ENCODE measurements around the gene GATM.

The GATM gene

GRCh38 chr15:45378149-45378912 lies at the start of gene GATM:
GATM (minus strand) TSS chr15:45378544; CDS start chr15:45378453, 91 bp downstream.
- in situ Hi-C loops (cut with MboI; ENCODE audit: low sequenced_read_pairs): no loop called here

DNA sequence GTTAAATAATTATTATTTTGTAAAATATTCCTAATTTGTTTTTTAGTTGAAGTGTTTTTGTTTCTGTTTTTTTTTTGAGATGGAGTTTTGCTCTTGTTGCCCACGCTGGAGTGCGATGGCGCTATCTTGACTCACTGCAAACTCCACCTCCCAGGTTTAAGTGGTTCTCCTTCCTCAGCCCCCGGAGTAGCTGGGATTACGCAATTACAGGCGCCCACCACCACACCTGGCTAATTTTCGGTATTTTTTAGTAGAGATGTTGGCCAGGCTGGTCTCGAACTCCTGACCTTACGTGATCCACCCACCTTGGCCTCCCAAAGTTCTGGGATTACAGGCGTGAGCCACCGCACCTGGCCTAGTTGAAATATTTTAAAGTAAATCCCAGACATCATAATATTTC lies 48.7 kb upstream of the GATM start:
- in situ Hi-C loops (cut with MboI; ENCODE audit: low sequenced_read_pairs): no loop called here

DNA sequence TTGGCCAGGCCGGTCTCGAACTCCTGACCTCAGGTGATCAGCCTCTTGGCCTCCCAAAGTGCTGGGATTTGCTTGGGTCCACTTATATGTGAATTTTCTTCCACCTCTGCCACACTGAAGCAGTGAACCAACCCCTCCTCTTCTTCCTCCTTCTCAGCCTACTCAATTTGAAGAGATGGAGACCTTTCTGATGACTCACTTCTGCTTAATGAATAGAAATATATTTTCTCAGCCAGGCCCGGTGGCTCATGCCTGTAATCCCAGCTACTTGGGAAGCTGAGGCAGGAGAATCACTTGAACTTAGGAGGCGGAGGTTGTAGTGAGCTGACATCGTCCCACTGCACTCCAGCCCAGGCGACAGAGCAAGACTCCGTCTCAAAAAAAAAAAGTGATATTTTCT lies 46.8 kb upstream of the GATM start:
- in situ Hi-C loops (cut with MboI; ENCODE audit: low sequenced_read_pairs): no loop called here

- in situ Hi-C loops (cut with MboI; ENCODE audit: low sequenced_read_pairs): no loop called here
Observed at GRCh38 chr15:45424429-45424828, 46.1 kb upstream of the GATM start.

DNA sequence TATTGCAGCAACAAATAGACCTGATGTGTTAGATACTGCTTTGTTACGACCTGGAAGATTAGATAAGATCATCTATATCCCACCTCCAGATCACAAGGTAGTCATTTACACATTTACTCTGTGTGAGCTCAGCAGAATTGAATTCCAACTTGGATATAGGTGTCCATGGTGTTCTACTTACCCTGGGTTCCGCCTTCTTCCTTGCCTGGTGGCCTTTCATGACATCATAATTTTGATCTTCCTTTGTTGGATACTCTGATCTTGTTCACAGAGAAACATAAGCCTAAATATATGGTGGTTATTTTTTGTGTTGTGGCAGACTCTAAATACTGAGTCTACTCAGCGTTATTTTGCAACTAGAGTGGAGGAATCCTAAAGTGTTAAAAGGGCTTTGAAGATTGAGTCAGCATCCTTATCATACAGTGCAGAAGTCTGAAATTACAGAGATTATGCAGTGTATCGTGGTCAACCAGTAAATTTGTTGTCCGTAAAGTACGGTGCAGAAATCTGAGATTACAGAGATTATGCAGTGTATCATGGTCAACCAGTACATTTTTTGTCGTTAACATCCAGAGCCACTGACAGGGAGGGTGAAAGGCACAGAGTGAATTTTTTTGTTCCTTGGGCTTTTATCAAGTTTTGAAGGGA lies 39.1 kb upstream of the GATM start:
- in situ Hi-C loops (cut with MboI; ENCODE audit: low sequenced_read_pairs): no loop called here

DNA sequence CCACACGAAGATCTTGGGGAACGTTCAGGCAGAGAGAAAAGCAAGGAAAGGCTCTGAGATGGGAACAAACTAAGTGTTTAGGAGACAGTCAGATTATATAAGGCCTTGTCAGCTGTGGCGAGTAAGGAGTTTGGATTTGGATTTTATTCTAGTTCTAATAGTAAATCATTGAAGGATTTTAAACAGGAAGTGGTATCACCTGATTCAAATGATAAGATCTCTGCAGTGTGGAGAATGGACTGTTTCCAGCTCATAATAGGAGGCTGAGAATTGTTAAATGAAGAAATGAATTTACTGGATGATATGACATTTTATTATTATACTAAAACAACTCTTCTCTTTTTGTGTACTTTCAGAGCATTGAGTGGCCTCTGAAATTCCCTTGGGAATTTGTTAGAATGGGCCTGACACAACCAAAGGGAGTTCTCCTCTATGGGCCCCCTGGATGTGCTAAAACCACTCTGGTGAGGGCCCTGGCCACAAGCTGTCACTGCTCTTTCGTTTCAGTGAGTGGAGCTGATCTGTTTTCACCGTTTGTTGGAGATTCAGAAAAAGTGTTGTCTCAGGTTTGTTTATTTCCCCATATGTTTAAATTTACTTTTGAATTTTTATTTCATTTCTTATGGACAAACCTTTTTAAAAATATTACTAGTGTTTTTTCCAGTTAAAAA lies 36.0 kb upstream of the GATM start:
- in situ Hi-C loops (cut with MboI; ENCODE audit: low sequenced_read_pairs): no loop called here

- in situ Hi-C loops (cut with MboI; ENCODE audit: low sequenced_read_pairs): no loop called here
Observed at GRCh38 chr15:45409596-45409995, 31.3 kb upstream of the GATM start.

DNA sequence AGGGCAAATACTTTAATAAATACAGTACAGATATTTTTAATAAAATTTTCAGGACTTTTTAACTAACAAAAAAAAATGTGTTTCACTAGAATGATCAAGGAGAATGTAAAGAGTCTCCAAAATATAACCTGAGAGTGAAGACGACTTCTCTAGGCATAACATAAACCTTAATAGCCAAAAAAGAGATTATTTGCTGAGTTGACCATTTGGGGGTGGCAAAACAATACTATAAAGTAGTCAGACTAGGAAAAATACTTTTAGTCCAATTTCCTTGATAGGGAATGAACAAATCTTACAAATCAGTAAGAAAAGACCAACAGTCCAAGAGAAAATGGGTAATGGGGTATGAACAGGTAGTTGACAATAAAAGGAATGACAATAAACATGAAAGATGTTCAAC lies 29.4 kb upstream of the GATM start:
- in situ Hi-C loops (cut with MboI; ENCODE audit: low sequenced_read_pairs): no loop called here

- in situ Hi-C loops (cut with MboI; ENCODE audit: low sequenced_read_pairs): no loop called here
Observed at GRCh38 chr15:45402955-45403877, 24.9 kb upstream of the GATM start.

DNA sequence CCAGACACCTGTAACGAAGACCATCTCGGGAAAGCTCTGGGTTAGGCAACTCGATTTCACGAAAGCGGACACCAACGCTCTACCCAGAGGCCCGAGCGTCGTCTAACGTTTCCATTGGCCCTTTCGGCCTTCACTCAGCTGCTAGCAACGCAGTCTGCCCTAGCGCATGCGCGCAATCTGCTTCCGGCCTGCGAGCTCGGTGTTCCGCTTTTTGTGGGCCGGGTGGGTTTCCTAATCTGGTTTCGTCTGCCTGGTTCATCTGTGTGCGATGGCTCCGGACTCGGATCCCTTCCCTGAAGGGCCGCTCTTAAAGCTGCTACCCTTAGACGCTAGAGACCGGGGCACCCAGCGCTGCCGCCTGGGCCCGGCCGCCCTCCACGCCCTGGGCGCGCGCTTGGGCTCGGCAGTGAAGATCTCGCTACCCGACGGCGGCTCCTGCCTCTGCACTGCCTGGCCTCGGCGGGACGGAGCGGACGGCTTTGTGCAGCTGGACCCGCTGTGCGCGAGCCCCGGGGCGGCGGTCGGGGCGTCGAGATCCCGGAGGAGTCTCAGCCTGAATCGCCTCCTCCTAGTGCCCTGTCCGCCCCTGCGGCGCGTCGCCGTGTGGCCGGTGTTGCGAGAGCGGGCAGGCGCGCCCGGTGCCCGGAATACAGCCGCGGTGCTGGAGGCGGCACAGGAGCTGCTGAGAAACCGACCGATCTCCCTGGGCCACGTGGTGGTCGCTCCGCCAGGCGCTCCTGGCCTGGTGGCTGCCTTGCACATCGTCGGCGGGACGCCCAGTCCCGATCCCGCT lies 24.0 kb upstream of the GATM start:
- in situ Hi-C loops (cut with MboI; ENCODE audit: low sequenced_read_pairs): no loop called here

DNA sequence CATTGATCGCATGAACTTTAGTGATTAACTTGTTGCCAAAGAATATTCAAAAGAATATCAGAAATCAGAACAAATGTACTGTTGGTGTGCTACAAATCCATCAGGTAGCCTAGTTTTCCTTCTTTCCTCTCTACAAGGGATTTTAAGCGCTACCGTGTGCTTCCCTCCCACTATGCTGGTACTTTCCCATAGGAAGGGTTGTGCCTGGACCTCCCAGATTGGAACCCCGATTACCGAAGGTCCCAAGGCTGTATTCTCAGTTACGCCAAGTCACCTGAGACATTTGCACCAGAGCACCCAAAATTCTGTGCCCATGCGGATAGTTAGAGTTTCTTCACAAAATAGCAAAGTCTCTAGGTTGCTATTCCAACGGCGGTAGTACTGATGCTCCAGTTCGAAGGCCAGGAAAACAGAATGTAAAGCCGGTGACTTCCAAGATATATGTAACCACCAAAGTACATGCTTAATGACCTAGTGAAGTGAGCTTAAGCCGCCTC lies 23.4 kb upstream of the GATM start:
- in situ Hi-C loops (cut with MboI; ENCODE audit: low sequenced_read_pairs): no loop called here

DNA sequence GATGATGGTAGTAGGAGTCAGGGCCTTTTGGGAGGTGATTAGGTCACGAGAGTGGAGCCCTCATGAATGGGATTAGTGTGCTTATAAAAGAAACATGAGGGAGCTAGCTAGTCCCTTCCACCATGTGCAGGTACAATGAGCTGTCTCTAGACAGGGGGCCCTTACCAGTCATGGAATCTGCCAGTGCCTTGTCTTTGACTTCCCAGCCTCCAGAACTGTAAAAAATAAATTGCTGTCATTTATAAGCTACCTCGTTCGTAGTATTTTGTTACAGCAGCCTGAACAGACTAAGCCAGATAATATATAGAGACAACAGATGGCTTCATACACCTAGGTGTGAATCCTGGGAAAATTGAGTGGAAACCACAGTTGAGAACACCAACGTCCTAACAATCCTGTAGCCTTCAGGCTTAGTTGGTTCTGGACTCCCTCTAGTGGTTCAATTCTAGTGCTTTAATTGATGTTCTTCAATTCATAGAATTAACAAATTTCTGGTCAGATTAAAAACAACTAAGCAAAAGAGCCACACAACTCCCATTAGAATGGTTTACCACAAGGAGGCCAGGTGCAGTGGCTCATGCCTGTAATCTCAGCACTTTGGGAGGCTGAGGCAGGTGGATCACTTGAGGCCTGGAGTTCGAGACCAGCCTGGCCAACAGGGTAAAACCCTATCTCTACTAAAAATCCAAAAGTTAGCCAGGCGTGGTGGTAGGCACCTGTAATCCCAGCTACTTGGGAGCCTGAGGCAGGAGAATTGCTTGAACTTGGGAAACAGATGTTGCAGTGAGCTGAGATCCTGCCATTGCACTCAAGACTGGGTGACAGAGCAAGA lies 21.3 kb upstream of the GATM start:
- in situ Hi-C loops (cut with MboI; ENCODE audit: low sequenced_read_pairs): no loop called here

DNA sequence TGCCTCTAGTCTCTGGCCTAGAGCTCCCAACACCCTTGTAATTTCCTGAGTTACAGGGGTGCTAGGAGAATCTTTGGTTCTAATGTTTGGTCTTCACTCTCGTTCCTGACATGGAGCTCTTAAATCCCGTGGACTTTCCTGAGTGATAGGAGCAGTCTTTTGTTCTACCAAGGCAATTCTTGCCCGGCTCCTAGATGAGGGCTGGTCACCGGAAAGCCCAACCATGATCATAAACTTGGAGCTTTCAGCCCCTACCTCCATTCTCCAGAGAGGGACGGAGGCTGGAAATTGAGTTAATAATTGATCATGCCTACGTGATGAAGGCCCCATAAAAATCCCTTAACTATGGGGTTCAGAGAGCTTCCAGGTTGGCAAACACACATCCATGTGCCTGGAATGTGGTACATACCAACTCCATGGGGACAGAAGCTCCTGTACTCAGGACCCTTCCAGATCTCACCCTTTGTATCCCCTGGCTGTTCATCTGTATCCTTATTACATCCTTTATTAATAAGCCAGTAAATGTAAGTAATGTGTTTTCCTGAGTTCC lies 18.8 kb upstream of the GATM start:
- in situ Hi-C loops (cut with MboI; ENCODE audit: low sequenced_read_pairs): no loop called here

DNA sequence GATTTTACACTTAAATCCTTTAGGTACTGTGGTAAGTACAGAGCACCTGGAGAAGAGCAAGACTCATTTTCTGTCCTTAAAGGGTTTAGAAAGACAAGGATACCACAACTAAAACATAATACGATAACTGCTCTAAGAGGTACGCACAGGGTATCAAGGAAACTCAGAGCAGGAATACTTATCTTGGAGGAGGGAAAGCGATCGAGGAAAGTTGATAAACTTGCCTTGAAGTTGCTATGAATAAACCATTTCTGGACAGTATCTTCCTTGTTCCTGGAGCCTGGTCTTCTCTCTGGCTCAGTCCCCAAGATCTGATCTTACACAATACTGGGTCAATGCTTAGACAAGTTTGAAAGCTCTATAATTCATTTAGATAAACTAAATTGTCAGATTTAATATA lies 17.6 kb upstream of the GATM start:
- in situ Hi-C loops (cut with MboI; ENCODE audit: low sequenced_read_pairs): no loop called here

- in situ Hi-C loops (cut with MboI; ENCODE audit: low sequenced_read_pairs): no loop called here
Observed at GRCh38 chr15:45394681-45395080, 16.3 kb upstream of the GATM start.

DNA sequence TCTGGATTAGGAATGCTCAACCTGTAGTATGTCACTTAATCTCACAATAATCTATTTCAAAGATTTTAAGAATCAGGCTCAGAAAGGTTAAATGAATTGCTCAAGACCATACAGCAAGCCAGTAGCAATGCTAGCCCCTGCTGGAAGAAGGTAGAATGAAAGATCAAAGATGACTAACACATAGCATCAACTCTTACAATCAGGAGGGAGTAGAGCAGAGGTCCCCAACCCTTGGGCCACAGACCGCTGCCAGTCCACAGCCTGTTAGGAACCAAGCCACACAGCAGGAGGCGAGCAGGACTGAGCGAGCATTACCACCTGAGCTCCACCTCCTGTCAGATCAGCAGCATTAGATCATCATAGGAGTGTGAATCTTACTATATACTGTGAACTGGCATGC lies 15.5 kb upstream of the GATM start:
- in situ Hi-C loops (cut with MboI; ENCODE audit: low sequenced_read_pairs): no loop called here

GRCh38 chr15:45392584-45392855 lies 14.2 kb upstream of the GATM start:
- in situ Hi-C loops (cut with MboI; ENCODE audit: low sequenced_read_pairs): no loop called here

- in situ Hi-C loops (cut with MboI; ENCODE audit: low sequenced_read_pairs): no loop called here
Observed at GRCh38 chr15:45391746-45392583, 13.6 kb upstream of the GATM start.

Measured in HL-60/S4 (cell line).